Uterus (tissue), 2 donors: ENCODE measurements around the gene MRLN.

Experiments
- POLR2A ChIP-seq, 2 donors: fragments of 450-650 bp; IDR thresholded peaks; one replicate each; pipeline ENCODE4 v1.6.1; 2016; ENCODE audit warnings: antibody characterized with exemption in 2 of 2, mild to moderate bottlenecking in 1 of 2, moderate library complexity in 1 of 2
- TF ChIP-seq, protein P1 (sequence below), 4 experiments: fragments of 200-600 bp in 2 of 4; fragments of 450-650 bp in 2 of 4; sonication (generic) in 2 of 4; IDR thresholded peaks; one replicate each; pipeline ENCODE4 v1.5.1; 2016 to 2019; ENCODE audit warnings: antibody characterized with exemption in 4 of 4, mild to moderate bottlenecking in 2 of 4, moderate library complexity in 1 of 4

DNA sequence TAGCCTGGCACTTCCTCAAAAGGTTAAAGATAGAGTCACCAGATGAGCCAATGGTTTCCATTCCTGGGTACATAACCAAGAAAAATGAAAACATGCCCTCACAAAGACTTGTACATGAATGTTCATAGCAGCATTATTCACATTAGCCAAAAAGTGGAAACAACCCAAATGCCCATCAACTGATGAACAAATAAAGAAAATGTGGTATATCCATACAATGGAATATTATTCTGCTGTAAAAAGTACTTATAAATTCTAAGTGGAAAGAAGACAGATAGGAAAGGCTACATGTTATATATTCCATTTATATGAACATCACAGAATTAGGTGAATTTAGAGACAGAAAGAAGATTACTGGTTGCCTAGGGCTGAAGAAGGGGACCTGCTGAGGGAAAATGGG lies 32.9 kb downstream of the MRLN start:
- no peak for TF ChIP-seq POLR2A (IDR thresholded peaks at IDR 0.05)
- TF ChIP-seq, protein P1, sequence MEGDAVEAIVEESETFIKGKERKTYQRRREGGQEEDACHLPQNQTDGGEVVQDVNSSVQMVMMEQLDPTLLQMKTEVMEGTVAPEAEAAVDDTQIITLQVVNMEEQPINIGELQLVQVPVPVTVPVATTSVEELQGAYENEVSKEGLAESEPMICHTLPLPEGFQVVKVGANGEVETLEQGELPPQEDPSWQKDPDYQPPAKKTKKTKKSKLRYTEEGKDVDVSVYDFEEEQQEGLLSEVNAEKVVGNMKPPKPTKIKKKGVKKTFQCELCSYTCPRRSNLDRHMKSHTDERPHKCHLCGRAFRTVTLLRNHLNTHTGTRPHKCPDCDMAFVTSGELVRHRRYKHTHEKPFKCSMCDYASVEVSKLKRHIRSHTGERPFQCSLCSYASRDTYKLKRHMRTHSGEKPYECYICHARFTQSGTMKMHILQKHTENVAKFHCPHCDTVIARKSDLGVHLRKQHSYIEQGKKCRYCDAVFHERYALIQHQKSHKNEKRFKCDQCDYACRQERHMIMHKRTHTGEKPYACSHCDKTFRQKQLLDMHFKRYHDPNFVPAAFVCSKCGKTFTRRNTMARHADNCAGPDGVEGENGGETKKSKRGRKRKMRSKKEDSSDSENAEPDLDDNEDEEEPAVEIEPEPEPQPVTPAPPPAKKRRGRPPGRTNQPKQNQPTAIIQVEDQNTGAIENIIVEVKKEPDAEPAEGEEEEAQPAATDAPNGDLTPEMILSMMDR (IDR thresholded peaks at IDR 0.05) = no peak
